Progenitor cell of endocrine pancreas (in vitro differentiated cells): ENCODE data around the gene PDE9A. TPM values are rescaled to one million over a fixed set of nuclear protein-coding genes. Genes with fewer than 3 reads are reported as not detected.
A peak's percentile ranks its signal among the peaks of the same experiment; 100 is the strongest.

ENCODE experiments used
- DNase-seq: peaks from one replicate; pipeline ENCODE4 v3.0.0; 2021; ENCODE audit warnings: low spot score; ENCODE audit not compliant: unreplicated experiment
- H3K27ac Mint-ChIP-seq: 2 replicates; pipeline ENCODE4 v1.8.0; 2021; ENCODE audit warnings: mild to moderate bottlenecking, moderate library complexity, mixed read lengths
- H3K27me3 Mint-ChIP-seq: 2 replicates; pipeline ENCODE4 v1.8.0; 2021; ENCODE audit warnings: mixed read lengths
- H3K36me3 Mint-ChIP-seq: 2 replicates; pipeline ENCODE4 v1.8.0; 2022; ENCODE audit warnings: mixed read lengths; ENCODE audit not compliant: insufficient read depth
- H3K4me1 Mint-ChIP-seq: 2 replicates; pipeline ENCODE4 v1.8.0; 2021; ENCODE audit warnings: low read depth, mixed read lengths
- H3K4me3 Mint-ChIP-seq: 2 replicates; pipeline ENCODE4 v1.8.0; 2021; ENCODE audit warnings: low read depth, mild to moderate bottlenecking, moderate library complexity, mixed read lengths
- H3K9me3 Mint-ChIP-seq: 2 replicates; pipeline ENCODE4 v1.8.0; 2021; ENCODE audit warnings: low read depth, mixed read lengths
- CTCF ChIP-seq: fragments of 200-600 bp; sonication (generic); IDR thresholded peaks from one replicate; pipeline ENCODE4 v1.5.0; 2021; ENCODE audit warnings: antibody characterized with exemption, mild to moderate bottlenecking; ENCODE audit not compliant: unreplicated experiment
- total RNA-seq: library from RNA; stranded (reverse); gene quantifications from 2 replicates; pipeline ENCODE4 v1.2.1, GENCODE V29; 2021

The PDE9A gene
- total RNA-seq, 1 donor from 2014 or later = 57.0 TPM

- Mint-ChIP-seq H3K27me3 (no peaks in the 10 kb centered on the region), H3K36me3 (peaks cover 63% of the 10 kb centered on the region), H3K4me1 (peaks cover 37% of the 10 kb centered on the region), H3K9me3 (peaks cover 23% of the 10 kb centered on the region), H3K4me3 (peak overlapping the region; percentile 25), H3K27ac (peak overlapping the region; percentile 97)
- TF ChIP-seq CTCF = no peak
- no peak for DNase-seq
Measured at GRCh38 chr21:42733874-42734273, 80.5 kb downstream of the PDE9A start.

DNA sequence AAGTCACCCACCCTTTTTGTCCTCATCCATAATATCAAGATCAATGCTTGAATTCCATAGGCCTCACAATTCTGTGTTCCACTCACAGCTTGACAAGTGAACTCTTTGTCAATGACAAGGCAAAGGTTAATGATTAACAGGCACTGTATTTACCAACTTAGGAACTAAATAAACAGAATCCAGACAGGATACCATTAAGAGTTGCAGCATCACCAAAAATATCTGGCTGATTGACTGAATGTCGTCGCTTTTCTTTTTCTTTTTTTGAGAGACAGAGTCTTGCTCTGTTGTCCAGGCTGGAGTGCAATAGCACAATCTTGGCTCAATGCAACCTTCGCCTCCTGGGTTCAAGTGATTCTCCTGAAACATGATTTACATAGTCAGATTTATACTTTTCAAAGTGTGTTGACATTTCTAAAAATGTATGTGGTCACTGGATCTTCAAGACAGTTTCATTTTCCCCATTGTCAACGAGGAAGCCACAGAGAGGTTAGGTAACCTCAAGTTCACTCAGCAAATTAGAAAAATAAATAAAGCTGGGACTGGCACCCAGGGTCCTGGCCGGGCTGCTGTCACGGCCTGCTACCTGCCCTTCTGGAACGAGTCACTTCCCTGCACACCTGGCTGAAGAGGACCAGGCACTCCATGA is 81.0 kb downstream of the PDE9A start:
- no peak for TF ChIP-seq CTCF
- Mint-ChIP-seq H3K27ac (peak overlapping the region; percentile 97), H3K9me3 (peaks cover 17% of the 10 kb centered on the region), H3K4me1 (peaks cover 37% of the 10 kb centered on the region), H3K36me3 (peaks cover 58% of the 10 kb centered on the region), H3K4me3 (peak overlapping the region; percentile 25), H3K27me3 (no peaks in the 10 kb centered on the region)
- DNase-seq = no peak

- Mint-ChIP-seq H3K27ac (no peak overlapping the region), H3K36me3 (peaks cover 55% of the 10 kb centered on the region), H3K4me1 (peaks cover 38% of the 10 kb centered on the region), H3K27me3 (no peaks in the 10 kb centered on the region), H3K4me3 (no peak overlapping the region), H3K9me3 (peaks cover 14% of the 10 kb centered on the region)
- no peak for DNase-seq
- no peak for TF ChIP-seq CTCF
Measured at GRCh38 chr21:42735061-42735460, 81.6 kb downstream of the PDE9A start.

DNA sequence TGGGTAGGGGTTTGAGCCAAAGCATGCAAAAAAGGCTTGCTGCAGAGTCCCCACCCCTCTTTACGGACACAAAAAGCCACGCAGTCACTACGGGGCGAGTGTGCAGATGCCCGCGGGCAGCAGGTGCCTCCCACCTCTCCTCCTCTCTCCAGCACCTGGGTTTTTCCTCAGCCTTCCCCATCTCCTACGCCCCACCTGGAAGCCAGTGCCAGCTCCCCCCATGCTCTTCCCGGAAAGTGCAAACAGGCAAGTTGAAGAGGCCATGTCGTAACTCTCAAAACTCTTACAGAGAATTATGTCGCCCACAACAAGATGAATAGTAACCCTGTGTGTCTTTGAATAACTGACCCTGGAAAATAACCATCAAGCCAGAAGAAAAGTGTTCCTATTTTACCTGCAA is 82.5 kb downstream of the PDE9A start:
- H3K27ac Mint-ChIP-seq = peak overlapping the region; percentile 31
- peaks cover 38% of the 10 kb centered on the region for H3K4me1 Mint-ChIP-seq
- no peak for DNase-seq
- TF ChIP-seq CTCF = no peak
- peaks cover 14% of the 10 kb centered on the region for H3K9me3 Mint-ChIP-seq
- peaks cover 54% of the 10 kb centered on the region for H3K36me3 Mint-ChIP-seq
- no peak overlapping the region for H3K4me3 Mint-ChIP-seq
- H3K27me3 Mint-ChIP-seq = no peaks in the 10 kb centered on the region

DNA sequence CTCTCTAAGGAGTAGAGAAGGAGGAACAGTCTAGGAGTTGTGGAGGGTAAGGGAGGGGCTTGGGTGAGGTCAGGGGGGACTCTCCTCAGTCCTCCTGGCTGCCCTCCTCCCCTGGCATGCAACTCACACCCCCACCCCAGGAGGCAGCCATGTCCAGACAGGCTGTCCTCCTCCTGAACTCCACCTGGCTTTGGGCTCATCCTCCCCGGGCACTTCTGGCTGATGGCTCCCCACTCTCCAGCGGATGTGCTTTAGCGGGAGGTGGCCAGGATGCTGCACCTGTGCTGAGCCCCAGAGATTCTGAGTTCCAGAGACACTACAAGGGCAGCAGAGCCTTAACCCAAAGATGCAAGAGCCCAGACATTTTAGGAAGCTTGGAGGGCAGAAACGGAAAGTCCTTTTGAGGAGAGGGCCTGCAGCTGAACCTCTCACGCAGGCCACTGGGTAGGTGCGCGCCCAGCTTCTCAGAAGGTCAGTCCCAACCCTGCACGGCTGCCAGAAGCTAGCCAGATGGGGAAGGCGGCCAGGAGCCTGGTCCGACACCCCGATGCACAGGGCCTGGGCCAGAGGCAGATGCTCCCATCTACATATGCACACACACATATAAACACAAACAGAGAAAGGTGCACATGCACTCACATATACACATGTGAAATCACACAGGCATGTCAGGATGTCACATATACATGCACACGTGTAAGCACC is 83.4 kb downstream of the PDE9A start:
- H3K9me3 Mint-ChIP-seq = peaks cover 14% of the 10 kb centered on the region
- TF ChIP-seq CTCF = no peak
- H3K36me3 Mint-ChIP-seq = peaks cover 52% of the 10 kb centered on the region
- H3K27ac Mint-ChIP-seq = no peak overlapping the region
- no peaks in the 10 kb centered on the region for H3K27me3 Mint-ChIP-seq
- DNase-seq = no peak
- H3K4me3 Mint-ChIP-seq = no peak overlapping the region
- peaks cover 38% of the 10 kb centered on the region for H3K4me1 Mint-ChIP-seq
